Measurements from ENCODE around the gene BSG. TPM values are rescaled to one million over a fixed set of nuclear protein-coding genes. Genes with fewer than 3 reads are reported as not detected.

The BSG gene
- total RNA-seq, 2 donors from 2014 or later, result 176 to 264 TPM

DNA sequence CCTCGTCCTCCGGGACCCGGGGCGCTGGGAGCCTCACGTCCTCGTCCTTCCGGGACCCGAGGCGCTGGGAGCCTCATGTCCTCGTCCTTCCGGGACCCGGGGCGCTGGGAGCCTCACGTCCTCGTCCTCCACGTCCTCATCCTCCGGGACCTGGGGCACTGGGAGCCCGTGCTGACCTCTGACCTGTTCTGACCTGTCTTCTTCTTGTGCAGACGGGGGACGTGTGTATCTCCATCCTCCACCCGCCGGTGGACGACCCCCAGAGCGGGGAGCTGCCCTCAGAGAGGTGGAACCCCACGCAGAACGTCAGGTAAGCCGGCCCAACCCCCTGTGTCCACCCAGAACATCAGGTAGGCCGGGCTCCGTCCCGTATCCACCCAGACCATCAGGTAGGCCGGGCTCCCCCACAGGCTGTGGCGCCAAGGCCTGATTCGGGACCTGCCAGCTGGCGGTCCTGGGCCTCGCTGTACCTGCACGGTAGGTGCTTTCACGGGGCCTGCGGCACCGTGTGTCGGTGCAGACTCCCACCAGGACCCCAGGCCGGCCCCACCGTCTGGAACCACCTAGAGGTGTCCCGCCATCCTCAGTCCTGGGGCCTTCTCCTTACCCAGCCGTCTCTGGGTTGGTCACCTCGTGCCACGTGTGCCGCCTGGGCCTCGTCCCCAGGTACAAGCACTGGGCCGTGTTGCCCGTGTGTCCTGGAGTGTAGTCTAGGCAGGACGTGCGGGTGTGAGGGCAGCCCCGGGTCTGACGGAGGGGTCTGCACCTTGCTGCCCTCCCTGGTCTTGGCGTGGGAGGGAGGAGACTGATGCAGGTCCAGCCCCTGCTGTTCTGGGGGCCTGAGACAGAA is 36.1 kb upstream of the BSG start:
- DNase-seq, result no peak

GRCh38 chr19:536881-537404 is 35.5 kb upstream of the BSG start:
- peaks cover 29% of the 10 kb centered on the region for H3K4me1 ChIP-seq
- ATAC-seq (no peak), DNase-seq (no peak)
- H3K36me3 ChIP-seq (replicated peaks in 1 of 2; ENCODE audit: insufficient read depth in 1 of 2, low read depth in 2 of 2), result peaks cover 0 to 25% of the 10 kb centered on the region in 2 donors
- H3K27me3 ChIP-seq, result no peaks in the 10 kb centered on the region
- H3K27ac ChIP-seq, result no peak overlapping the region
- WGBS, 2 donors, result 94 to 95% methylated on average over 20 to 24 of the region's 26 CpGs
- H3K4me3 ChIP-seq, result no peak overlapping the region
- intact Hi-C loops (cut with DNase I), result no loop called here
- TF ChIP-seq CTCF (IDR thresholded peaks at IDR 0.05) (no peak), POLR2A (IDR thresholded peaks at IDR 0.05) (no peak)
- H3K9me3 ChIP-seq, result no peaks in the 10 kb centered on the region

More for the DNA sequence above, 36.1 kb upstream of the BSG start:
- no peak overlapping the region for H3K27ac ChIP-seq
- no peak overlapping the region for H3K4me3 ChIP-seq
- intact Hi-C loops (cut with DNase I), result no loop called here
- no peaks in the 10 kb centered on the region for H3K27me3 ChIP-seq
- ATAC-seq, result no peak
- peaks cover 0 to 25% of the 10 kb centered on the region in 2 donors for H3K36me3 ChIP-seq (replicated peaks in 1 of 2; ENCODE audit: insufficient read depth in 1 of 2, low read depth in 2 of 2)
- WGBS, 2 donors, result 90 to 91% methylated on average over 11 to 52 of the region's 55 CpGs
- no peaks in the 10 kb centered on the region for H3K9me3 ChIP-seq
- peaks cover 29% of the 10 kb centered on the region for H3K4me1 ChIP-seq
- no peak for TF ChIP-seq POLR2A (IDR thresholded peaks at IDR 0.05)

DNA sequence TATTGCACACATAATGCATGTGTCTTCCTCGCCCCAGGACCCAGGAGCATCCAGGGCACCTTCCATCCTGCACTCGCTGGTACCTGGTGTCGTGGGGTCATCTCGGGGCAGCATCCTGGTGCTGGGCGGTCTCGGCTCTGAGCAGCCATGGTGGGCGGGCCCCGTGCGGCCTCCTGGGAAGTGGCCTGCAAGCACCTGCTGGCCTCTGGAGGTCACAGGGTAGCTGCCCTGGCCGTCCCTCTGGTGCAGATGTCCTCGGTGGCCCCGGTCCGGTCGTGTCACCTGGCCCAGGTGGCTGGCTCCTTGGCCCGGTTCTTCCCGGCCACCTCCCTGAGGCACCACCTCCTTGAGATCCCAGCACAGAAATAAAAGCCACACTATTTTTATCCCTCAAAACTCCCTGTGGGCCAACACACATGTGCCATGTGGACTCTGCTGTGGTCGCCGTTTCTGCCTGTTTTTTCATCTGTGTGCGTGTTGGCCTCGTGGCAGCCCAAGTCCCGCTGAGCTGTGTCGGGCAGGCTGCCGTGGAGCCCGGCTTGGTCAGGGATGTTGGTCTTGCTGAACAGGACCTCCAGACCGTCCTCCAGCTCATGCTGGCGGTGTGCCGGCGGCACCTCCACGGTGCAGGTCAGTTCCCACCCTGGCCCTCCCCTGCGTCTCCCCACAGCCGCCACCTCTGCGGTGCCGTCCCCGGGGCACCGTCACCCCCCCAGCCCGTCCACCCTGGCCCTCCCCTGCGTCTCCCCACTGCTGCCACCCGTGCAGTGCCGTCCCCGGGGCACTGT is 33.6 kb upstream of the BSG start:
- WGBS, 2 donors, result 81 to 89% methylated on average over 19 to 40 of the region's 40 CpGs
- H3K27me3 ChIP-seq, result no peaks in the 10 kb centered on the region
- H3K36me3 ChIP-seq (replicated peaks in 1 of 2; ENCODE audit: insufficient read depth in 1 of 2, low read depth in 2 of 2), result peaks cover 0 to 25% of the 10 kb centered on the region in 2 donors
- TF ChIP-seq POLR2A (IDR thresholded peaks at IDR 0.05), result no peak
- TF ChIP-seq CTCF (IDR thresholded peaks at IDR 0.05), result no peak
- intact Hi-C loops (cut with DNase I), result no loop called here
- H3K9me3 ChIP-seq, result no peaks in the 10 kb centered on the region
- H3K4me3 ChIP-seq, result no peak overlapping the region
- H3K4me1 ChIP-seq, result peaks cover 19% of the 10 kb centered on the region
- H3K27ac ChIP-seq, result no peak overlapping the region
- DNase-seq (no peak), ATAC-seq (no peak)

DNA sequence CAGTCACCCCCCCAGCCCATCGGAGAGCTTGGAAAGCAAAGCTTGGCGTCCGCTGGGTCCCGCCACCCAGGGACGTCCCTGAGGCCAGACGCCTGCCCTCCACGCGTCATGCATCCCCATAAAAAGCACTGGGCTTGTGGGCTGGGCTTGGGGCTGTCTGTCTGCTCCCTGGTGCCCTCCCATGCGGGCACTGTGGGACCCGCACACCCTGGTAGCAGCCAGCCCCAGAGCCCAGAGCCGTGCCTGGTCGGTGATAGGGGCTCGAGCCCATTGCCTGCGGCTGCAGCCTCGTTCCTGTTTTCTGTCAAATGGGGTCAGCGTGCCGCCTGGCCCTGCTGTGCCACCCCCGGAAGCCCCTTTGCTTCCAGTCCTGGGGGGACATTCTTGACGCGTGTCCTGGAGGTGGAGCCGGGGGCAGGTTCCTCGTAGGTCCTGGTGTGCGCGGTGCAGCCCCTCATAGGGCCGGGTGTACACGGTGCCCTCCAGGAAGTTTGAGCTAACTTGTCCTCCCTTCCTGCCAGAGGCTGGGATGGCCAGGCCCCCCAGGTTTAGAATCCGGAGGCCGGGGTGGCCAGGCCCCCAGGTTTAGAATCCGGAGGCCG is 32.9 kb upstream of the BSG start:
- H3K4me3 ChIP-seq, result no peak overlapping the region
- peaks cover 0 to 25% of the 10 kb centered on the region in 2 donors for H3K36me3 ChIP-seq (replicated peaks in 1 of 2; ENCODE audit: insufficient read depth in 1 of 2, low read depth in 2 of 2)
- H3K9me3 ChIP-seq, result no peaks in the 10 kb centered on the region
- no peak for TF ChIP-seq POLR2A (IDR thresholded peaks at IDR 0.05)
- TF ChIP-seq CTCF (IDR thresholded peaks at IDR 0.05), result no peak
- no peaks in the 10 kb centered on the region for H3K27me3 ChIP-seq
- peaks cover 13% of the 10 kb centered on the region for H3K4me1 ChIP-seq
- WGBS, 2 donors, result 91 to 95% methylated on average over 4 to 26 of the region's 30 CpGs
- ATAC-seq (no peak), DNase-seq (no peak)
- H3K27ac ChIP-seq, result no peak overlapping the region
- intact Hi-C loops (cut with DNase I), result no loop called here
